GM18868 (cell line): Measurements from ENCODE around the gene SMC3.

Experiments
- ATAC-seq: cut with Tn5 transposase; IDR thresholded peaks from one replicate; pipeline ENCODE4 v1.9.1; 2021; ENCODE audit warnings: mild to moderate bottlenecking, moderate library complexity; ENCODE audit not compliant: unreplicated experiment

SMC3 gene

GRCh38 chr10:110544958-110545537 is 22.4 kb upstream of the SMC3 start:
- ATAC-seq = no peak

GRCh38 chr10:110546077-110546476 is 21.4 kb upstream of the SMC3 start:
- no peak for ATAC-seq

GRCh38 chr10:110546499-110547110 is 20.9 kb upstream of the SMC3 start:
- no peak for ATAC-seq

GRCh38 chr10:110547139-110547761 is 20.2 kb upstream of the SMC3 start:
- ATAC-seq = peak; percentile 52

DNA sequence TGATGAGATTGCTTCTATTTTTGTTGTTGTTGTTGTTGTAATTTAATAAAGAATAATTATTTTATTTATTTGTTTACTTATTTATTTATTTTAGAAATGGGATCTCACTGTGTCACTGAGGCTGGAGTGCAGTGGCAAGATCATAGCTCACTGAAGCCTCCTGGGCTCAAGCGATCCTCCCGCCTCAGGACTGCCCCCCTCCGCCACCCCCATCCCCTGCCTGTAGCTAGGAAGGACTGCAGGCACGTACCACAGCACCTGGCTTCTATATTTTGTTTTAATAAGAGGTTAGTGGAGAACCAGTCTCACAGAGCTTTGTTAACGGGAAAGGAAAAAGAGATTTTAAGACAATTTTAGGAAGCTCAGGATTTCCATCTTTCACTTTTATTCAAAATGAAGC is 19.5 kb upstream of the SMC3 start:
- no peak for ATAC-seq

DNA sequence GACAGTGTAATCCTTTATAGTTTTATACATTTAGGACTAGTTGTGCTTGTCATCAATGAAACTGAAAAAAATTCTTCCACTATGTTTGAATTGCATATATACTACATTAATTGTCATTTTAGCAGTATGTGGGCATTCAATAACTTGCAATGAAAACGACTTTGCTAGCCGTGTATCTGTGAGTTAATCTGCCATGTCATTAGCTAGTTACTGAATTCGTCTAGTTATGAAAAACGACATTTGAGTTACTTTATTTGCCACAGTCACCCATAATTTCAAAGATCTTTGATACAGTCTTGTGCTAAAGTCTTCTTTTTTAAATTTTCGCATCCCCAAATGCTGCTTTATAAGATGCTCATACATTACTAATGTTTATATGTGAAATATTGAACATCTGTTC is 18.3 kb upstream of the SMC3 start:
- no peak for ATAC-seq

DNA sequence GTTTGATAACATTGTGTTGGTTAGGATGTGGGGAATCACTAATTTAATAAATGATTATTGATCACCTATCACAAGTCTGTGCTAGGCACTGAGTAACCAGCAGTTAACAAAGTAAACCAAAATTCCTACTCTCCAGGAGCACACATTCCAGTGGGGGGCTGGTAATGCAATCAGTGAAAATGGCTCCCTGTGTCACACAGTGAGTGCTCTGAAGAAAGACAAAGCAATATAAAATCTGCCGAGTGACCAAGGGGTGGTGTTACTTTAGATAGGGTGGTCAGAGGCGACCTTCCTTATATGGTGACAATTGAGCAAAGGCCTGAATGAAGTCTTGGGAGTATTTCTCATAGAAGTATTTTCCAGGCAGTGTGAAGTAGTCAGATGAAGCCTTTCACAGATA is 13.6 kb upstream of the SMC3 start:
- ATAC-seq = no peak

- ATAC-seq = no peak
These were observed 11.2 kb upstream of the SMC3 start for GRCh38 chr10:110556296-110556695.

DNA sequence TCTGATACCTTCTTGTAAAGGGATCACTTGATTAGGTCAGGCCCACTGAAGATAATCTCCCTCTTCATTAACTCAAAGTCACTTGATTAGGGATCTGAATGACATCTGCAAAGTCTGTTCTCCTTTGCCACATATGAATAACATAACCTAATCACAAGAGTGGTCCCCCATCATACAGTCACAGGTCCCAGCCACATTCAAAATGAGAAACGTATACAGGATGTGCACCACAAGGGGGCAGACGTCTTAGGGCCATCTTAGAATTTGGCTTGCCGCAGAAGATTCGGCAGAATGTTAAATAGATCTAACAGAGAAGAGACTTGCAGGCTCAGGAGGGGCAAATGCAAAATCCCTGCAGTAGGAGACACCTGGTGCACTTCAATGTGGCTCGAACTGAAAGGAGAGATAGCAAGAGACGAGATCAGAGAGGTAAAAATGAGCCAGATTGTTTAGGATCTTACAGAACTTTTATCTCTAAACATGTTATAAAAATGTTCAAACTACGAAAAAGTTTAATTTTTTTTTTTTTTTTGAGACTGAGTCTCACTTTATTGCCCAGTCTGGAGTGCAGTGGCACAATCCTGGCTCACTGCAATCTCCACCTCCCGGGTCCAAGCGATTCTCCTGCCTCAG is 10.4 kb upstream of the SMC3 start:
- ATAC-seq = peak; percentile 83

GRCh38 chr10:110558041-110558440 is 9.5 kb upstream of the SMC3 start:
- no peak for ATAC-seq

DNA sequence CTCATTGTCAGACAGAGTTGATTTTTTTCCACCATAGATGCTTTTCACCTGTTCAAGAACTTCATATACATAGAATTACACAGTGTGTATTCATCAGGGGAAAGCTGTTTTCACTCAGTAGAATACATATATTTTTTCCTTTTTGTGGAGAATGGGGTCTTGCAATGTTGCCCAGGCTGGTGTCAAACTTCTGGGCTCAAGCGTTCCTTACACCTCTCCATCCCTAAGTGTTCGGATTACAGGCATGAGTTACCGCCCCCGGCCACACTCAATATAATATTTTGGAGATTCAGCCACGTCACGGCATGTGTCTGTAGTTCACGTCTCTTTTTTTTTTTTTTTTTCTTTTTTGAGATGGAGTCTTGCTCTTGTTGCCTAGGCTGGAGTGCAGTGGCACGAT is 7.5 kb upstream of the SMC3 start:
- ATAC-seq = no peak

DNA sequence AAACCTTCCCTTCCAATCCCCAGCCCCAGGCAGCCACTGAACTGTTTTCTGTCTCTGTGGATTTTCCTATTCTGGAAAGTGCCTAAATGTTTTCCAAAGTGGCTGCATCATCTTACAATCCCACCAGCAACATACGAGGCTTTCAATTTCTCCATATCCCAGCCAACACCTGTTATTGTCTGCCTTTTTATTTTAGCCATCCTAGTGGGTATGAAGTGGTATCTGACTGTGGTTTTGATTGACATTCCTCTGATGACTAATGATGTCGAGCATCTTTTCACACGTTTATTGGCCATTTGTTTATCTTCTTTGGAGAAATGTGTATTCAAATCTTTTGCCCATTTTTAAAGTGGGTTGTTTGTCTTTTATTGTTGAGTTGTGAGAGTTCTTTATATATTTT is 6.2 kb upstream of the SMC3 start:
- no peak for ATAC-seq

DNA sequence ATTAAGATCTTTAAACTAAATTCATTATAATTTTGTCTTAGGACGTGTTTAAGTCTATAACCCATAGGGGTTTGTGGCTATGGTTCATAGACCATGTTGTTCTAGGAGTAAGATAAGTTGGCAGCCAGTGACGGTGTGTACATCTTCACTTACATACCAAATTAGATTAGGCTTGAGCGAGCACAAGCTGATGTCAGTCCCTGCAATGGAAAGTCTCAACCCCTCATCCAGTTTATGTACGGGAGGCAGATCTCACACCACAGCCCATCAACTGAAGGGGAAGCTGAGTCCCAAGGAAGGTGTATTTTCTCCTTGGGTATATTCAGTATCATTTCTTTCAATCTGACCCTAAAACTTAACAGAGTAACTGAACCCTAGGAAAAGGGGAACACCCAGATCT is 5.1 kb upstream of the SMC3 start:
- ATAC-seq = no peak

- ATAC-seq = no peak
These were observed 4.4 kb upstream of the SMC3 start for GRCh38 chr10:110563132-110563531.

- no peak for ATAC-seq
These were observed 859 bp upstream of the SMC3 start for GRCh38 chr10:110566472-110567200.

DNA sequence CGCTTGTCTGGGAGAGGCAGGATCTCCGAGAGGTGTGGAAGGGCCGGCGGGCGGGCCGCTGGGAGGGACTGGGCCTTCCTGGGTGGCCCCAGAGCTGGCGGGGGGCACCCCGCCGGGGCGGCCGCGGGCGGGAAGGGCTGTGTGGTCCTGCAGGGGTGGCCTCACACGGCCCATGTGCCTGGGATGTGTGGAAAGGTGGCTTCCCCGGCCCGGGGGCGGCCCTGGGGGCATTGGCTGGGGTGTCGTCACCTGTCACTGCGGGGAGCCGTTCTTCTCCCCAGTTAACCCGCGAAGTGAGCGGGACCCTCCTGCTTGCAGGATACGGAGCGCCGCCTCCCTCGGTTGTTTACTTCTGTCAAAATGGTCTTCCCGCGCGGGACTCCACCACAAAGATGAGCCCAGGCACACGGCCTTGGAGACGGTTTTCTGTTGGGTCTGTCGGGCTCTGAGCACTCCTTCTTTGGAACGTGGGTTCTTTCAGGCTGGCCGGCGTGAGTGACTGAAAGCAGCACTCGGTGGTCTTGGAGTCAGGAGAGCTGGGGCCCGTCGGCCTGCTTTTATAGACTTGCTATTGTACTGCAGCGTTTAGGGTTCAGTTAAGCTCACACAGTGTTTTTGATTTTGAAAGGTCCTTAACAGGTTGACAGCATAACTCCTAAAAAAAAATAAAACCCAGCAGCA is 700 bp downstream of the SMC3 start:
- ATAC-seq = peak; percentile 21

DNA sequence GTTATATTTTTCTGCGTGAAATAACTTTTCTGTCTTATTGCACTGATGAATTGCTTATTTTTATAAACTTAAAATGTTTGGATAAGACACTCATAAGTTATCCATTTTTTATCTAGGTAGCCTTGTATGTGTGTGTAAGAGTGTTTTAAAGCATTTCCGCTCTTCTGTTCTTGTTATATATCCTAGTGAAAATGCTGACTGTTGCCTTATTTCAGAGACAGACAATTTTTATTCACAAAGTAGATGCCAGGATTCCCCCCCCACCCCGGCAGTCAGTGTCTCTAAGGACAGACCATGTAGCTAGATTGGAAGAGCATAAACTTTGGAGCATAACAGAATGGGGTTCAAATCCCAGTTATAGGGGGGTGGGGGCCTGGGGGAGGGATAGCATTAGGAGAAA is 1.6 kb downstream of the SMC3 start:
- no peak for ATAC-seq

DNA sequence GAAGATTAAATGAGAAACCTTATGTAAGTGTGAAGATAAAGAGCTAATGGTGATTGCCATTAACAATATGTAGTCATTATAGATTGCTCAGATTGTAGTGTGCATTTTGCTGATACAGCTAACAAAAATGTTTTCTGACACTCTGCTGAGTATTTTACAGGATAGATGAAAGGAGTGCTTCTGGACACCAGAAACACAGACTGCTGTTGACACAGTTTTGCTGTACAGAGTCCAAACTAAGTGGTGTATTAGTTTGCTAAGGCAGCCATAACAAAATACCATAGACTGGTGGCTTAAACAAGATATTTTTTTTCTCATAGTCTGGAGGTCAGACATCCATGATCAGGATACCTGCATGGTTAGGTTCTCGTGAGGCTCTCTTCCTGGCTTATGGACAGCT is 2.2 kb downstream of the SMC3 start:
- ATAC-seq = no peak

- ATAC-seq = no peak
These were observed 3.7 kb downstream of the SMC3 start for GRCh38 chr10:110571093-110571743.

DNA sequence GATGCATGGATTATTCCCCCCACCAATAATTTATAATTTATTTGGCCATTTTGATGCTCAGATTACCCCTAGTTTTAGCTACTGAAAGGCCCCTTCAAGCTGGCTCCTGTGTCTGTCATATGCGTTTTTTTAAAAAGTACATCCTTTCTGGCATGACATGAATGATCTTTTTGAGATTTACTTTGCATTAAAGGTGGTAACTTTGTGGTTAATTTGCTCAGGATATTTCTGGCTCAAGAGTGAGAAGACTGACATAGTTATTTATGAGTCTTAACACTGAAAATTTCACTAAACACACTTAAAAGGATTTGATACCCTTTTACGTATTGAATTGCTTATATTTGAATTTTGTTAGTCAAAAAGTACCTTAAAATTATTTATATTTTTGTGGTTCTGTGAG is 5.4 kb downstream of the SMC3 start:
- ATAC-seq = no peak

DNA sequence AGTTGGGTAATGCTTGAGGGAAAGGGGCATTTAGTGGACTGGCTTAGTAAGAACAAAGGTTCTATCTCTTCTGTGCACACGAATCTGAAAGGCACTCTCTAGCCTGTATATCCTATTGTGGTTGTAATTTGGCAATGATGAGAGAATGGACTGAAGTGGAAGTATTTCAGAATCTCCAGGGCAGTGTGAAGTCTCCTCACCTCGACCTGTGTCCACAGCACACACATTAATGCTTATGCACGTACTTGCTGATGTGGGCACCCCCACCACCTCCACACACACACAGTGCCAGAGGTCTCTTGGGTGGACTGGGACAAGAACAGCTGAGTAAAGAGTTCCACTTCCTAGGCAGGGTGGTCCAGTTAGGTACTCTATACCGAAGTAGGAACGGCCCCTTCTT is 6.9 kb downstream of the SMC3 start:
- ATAC-seq = no peak
